Mesangial cell (primary cell): ENCODE results near the gene CT45A2. TPM values are rescaled to one million over a fixed set of nuclear protein-coding genes. Genes with fewer than 3 reads are reported as not detected.

ENCODE experiments used
- total RNA-seq: library from RNA; depleted of rRNA; stranded (reverse); fragments of >200 nt; gene quantifications from 2 replicates; pipeline ENCODE4 v1.2.3, GENCODE V29; 2015

The CT45A2 gene
- not detected in 2 replicates for total RNA-seq

DNA sequence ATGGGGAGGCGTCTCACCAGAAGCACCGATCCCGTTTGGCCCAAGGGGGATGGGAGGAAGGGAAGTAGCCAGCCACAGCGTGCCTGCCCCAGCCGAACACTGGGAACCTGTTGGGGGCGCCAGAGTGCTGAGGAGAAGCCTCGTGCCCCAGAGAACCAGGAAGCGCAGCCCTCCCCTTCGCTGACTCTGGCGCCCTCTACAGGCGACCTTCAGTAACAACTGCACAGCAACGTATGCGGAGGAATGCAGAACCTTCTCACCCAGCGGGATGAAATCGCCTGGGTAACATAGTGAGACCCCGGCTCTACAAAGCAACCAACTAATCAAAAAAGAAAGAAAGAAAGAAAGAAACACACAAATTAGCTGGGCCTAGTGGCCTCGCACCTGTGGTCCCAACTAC is at the start of gene CT45A2:
TSS of gene CT45A2 (minus strand) at position 101 of the 400 bp plus-strand sequence. CDS start 3,747 bp downstream, outside the sequence.

DNA sequence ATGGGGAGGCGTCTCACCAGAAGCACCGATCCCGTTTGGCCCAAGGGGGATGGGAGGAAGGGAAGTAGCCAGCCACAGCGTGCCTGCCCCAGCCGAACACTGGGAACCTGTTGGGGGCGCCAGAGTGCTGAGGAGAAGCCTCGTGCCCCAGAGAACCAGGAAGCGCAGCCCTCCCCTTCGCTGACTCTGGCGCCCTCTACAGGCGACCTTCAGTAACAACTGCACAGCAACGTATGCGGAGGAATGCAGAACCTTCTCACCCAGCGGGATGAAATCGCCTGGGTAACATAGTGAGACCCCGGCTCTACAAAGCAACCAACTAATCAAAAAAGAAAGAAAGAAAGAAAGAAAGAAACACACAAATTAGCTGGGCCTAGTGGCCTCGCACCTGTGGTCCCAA is 34.6 kb upstream of the CT45A2 start, which contains the start of gene CT45A8:
TSS of gene CT45A8 (minus strand) at position 101 of the 400 bp plus-strand sequence. CDS start 3,755 bp downstream, outside the sequence.

DNA sequence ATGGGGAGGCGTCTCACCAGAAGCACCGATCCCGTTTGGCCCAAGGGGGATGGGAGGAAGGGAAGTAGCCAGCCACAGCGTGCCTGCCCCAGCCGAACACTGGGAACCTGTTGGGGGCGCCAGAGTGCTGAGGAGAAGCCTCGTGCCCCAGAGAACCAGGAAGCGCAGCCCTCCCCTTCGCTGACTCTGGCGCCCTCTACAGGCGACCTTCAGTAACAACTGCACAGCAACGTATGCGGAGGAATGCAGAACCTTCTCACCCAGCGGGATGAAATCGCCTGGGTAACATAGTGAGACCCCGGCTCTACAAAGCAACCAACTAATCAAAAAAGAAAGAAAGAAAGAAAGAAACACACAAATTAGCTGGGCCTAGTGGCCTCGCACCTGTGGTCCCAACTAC is 17.4 kb upstream of the CT45A2 start, which contains the start of gene CT45A7:
TSS of gene CT45A7 (minus strand) at position 101 of the 400 bp plus-strand sequence. CDS start 3,747 bp downstream, outside the sequence.

GRCh38 chrX:135802687-135803086 is 17.1 kb downstream of the CT45A2 start, which contains the start of gene CT45A6:
CT45A6 (minus strand) TSS chrX:135802787; CDS start chrX:135798993, 3,794 bp downstream.

GRCh38 chrX:135785403-135785802 is 34.4 kb downstream of the CT45A2 start, which contains the start of gene CT45A5:
CT45A5 (minus strand) TSS chrX:135785503; CDS start chrX:135781729, 3,774 bp downstream.

GRCh38 chrX:135768091-135768490 is 51.7 kb downstream of the CT45A2 start, which contains the start of gene CT45A3:
CT45A3 (minus strand) TSS chrX:135768191; CDS start chrX:135764444, 3,747 bp downstream.

Other genes with a start within 250 kb of the CT45A2 start
- gene CT45A1, start 106.4 kb downstream of the CT45A2 start, total RNA-seq: not detected in 2 replicates
- gene CT45A3, start 51.8 kb downstream of the CT45A2 start, total RNA-seq: not detected in 2 replicates
- not detected in 2 replicates for gene CT45A5, start 34.5 kb downstream of the CT45A2 start, total RNA-seq
- gene CT45A6, start 17.2 kb downstream of the CT45A2 start, total RNA-seq: not detected in 2 replicates
- gene CT45A7, start 17.3 kb upstream of the CT45A2 start, total RNA-seq: not detected in 2 replicates
- gene CT45A8, start 34.5 kb upstream of the CT45A2 start, total RNA-seq: not detected in 2 replicates
- not detected in 2 replicates for gene CT45A9, start 51.8 kb upstream of the CT45A2 start, total RNA-seq
- gene CT45A10, start 73.4 kb upstream of the CT45A2 start, total RNA-seq: not detected in 2 replicates
- not detected in 2 replicates for gene SAGE1, start 73.7 kb upstream of the CT45A2 start, total RNA-seq
- 14.5 and 15.7 TPM in 2 replicates for gene MMGT1, start 154.0 kb upstream of the CT45A2 start, total RNA-seq
- 7.7 and 9.8 TPM in 2 replicates for gene SLC9A6, start 165.4 kb upstream of the CT45A2 start, total RNA-seq